ENCODE data around the gene CTDSP2. TPM values are rescaled to one million over a fixed set of nuclear protein-coding genes. Genes with fewer than 3 reads are reported as not detected.

The CTDSP2 gene
- total and polyA plus RNA-seq, 2 of the 8 experiments (the other 6 are each of a cell fraction or from before 2014, with no cell fraction given), result 71.3 to 91.7 TPM

DNA sequence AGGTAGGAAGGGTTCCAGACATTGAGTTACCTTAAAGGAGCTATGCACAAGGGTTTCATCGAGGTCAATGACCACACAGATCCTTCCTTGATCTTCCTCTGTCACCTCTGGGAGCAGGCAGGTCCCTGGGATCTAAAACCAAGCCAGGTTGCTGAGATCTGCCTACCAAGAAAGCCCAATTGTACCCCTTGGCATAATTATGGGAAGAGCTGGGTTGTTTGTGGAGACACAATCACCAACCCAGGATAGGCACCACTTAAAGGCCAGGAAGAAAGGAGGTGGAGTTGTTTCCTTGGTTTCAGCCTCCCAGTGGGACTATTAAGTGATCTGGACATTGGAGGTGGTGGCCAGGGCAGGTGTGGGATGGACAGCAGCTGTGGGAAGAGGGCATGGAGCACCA is 19.6 kb downstream of the CTDSP2 start:
- no peak overlapping the region for H3K27ac ChIP-seq (ENCODE audit: low read depth, low read length)
- no peak overlapping the region for H4K8ac ChIP-seq (ENCODE audit: extremely low read depth, insufficient read depth, low read length)
- no peaks in the 10 kb centered on the region for H3K23me2 ChIP-seq (ENCODE audit: low read depth, low read length)
- H2BK15ac ChIP-seq (ENCODE audit: low read length), result no peak overlapping the region
- CTCF ChIA-PET (ENCODE audit: partially characterized antibody), result interaction anchor here (1.1 to 8.6 kb wide), 4 partner anchors 11 to 76 kb away, joined by 3 to 94 read pairs (median 14); no protein-coding TSS in a partner anchor
- H3K4me3 ChIP-seq (ENCODE audit: extremely low read depth in 1 of 4, insufficient read depth in 2 of 4, low read depth in 3 of 4, low read length in 4 of 4), result no peak overlapping the region
- H3K14ac ChIP-seq (ENCODE audit: insufficient read length), result no peak overlapping the region
- no peak overlapping the region for H3K23ac ChIP-seq (ENCODE audit: insufficient read length)
- TF ChIP-seq, protein P1, sequence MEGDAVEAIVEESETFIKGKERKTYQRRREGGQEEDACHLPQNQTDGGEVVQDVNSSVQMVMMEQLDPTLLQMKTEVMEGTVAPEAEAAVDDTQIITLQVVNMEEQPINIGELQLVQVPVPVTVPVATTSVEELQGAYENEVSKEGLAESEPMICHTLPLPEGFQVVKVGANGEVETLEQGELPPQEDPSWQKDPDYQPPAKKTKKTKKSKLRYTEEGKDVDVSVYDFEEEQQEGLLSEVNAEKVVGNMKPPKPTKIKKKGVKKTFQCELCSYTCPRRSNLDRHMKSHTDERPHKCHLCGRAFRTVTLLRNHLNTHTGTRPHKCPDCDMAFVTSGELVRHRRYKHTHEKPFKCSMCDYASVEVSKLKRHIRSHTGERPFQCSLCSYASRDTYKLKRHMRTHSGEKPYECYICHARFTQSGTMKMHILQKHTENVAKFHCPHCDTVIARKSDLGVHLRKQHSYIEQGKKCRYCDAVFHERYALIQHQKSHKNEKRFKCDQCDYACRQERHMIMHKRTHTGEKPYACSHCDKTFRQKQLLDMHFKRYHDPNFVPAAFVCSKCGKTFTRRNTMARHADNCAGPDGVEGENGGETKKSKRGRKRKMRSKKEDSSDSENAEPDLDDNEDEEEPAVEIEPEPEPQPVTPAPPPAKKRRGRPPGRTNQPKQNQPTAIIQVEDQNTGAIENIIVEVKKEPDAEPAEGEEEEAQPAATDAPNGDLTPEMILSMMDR (IDR thresholded peaks at IDR 0.05; ENCODE audit: control extremely low read depth in 1 of 3, insufficient read depth in 1 of 3, low read depth in 1 of 3, low read length in 3 of 3), result no peak
- TF ChIP-seq TCF12 (IDR thresholded peaks at IDR 0.05; ENCODE audit: low read depth, low read length), result no peak
- TF ChIP-seq POLR2AphosphoS5 (IDR thresholded peaks at IDR 0.05; ENCODE audit: low read depth, low read length), result 0 out of 2 replicates have a peak, but pooled peaks have one; percentile 13
- no peak for TF ChIP-seq CHD1 (IDR thresholded peaks at IDR 0.05; ENCODE audit: low read depth, low read length)
- no peak overlapping the region for H2AFZ ChIP-seq (ENCODE audit: low read length)
- H2AK5ac ChIP-seq (ENCODE audit: low read depth, low read length), result no peak overlapping the region
- H3K9me3 ChIP-seq (ENCODE audit: insufficient read depth in 2 of 2, low read depth in 1 of 2, low read length in 1 of 2), result no peaks in the 10 kb centered on the region
- FAIRE-seq, result no peak
- H3K79me1 ChIP-seq (ENCODE audit: low read depth, low read length), result no peaks in the 10 kb centered on the region
- H3K36me3 ChIP-seq (ENCODE audit: control insufficient read depth in 2 of 4, insufficient read depth in 4 of 4, low read length in 3 of 4), result peaks cover 27 to 74% (median 64%) of the 10 kb centered on the region in 4 experiments
- H3K4me1 ChIP-seq (replicated peaks in 1 of 4; ENCODE audit: control insufficient read depth in 3 of 4, insufficient read depth in 4 of 4, low read length in 3 of 4), result peaks cover 0 to 5% (median 1%) of the 10 kb centered on the region in 4 experiments; a peak in 1 of 7 replicates
- H3K18ac ChIP-seq (ENCODE audit: extremely low read depth, low read length), result no peak overlapping the region
- H4K20me1 ChIP-seq (replicated peaks in 1 of 2; ENCODE audit: control insufficient read depth in 1 of 2, insufficient read depth in 2 of 2, low read length in 2 of 2), result peaks cover 19 to 26% of the 10 kb centered on the region in 2 experiments
- peaks cover 0 to 25% of the 10 kb centered on the region in 2 experiments; a peak in 3 of 4 replicates for H3K79me2 ChIP-seq (ENCODE audit: control insufficient read depth in 1 of 2, insufficient read depth in 2 of 2, low read length in 2 of 2)
- no peak overlapping the region for H2BK12ac ChIP-seq (ENCODE audit: low read depth, low read length)
- no peak overlapping the region for H4K91ac ChIP-seq (replicated peaks; ENCODE audit: insufficient read length, low read length)
- H3K9ac ChIP-seq (replicated peaks in 1 of 4; ENCODE audit: extremely low read depth in 1 of 4, low read depth in 3 of 4, low read length in 3 of 4), result no peak overlapping the region
- POLR2A ChIA-PET (ENCODE audit: partially characterized antibody), result interaction anchor here (0.9 to 3.9 kb wide), 5 partner anchors 10 to 19 kb away, joined by 3 to 17 read pairs (median 3); no protein-coding TSS in a partner anchor
- no peaks in the 10 kb centered on the region for H3K27me3 ChIP-seq (replicated peaks in 1 of 4; ENCODE audit: control insufficient read depth in 3 of 4, extremely low read depth in 1 of 4, insufficient read depth in 3 of 4, low read length in 3 of 4)
- WGBS, 2 experiments (ENCODE audit: extremely low coverage in 1 of 2, insufficient coverage in 1 of 2, insufficient read length in 1 of 2, insufficient replicate concordance in 2 of 2, low coverage in 1 of 2, low lambda C conversion rate in 2 of 2, missing lambda C conversion rate in 1 of 2), result 100% methylated on average over 1 of the region's 1 CpG; no CpG with 5 or more reads in 1 of the 2 experiments
- H3K4ac ChIP-seq (replicated peaks; ENCODE audit: insufficient read length, low read depth, low read length), result no peak overlapping the region
- DNase-seq (ENCODE audit: low read depth in 1 of 2, low spot score in 2 of 2), result no peak
- no peak overlapping the region for H2BK120ac ChIP-seq (replicated peaks; ENCODE audit: low read depth, low read length)
- no peak overlapping the region for H4K5ac ChIP-seq (ENCODE audit: insufficient read length, low read depth, low read length)
- no peak overlapping the region for H2BK20ac ChIP-seq (ENCODE audit: low read length)
- no peak overlapping the region for H3K56ac ChIP-seq (replicated peaks; ENCODE audit: insufficient read length, low read depth, low read length)
- no peak overlapping the region for H2BK5ac ChIP-seq (ENCODE audit: low read depth, low read length)
- H3K4me2 ChIP-seq (ENCODE audit: insufficient read depth in 1 of 2, low read depth in 2 of 2, low read length in 2 of 2), result no peak overlapping the region

All from H1 (cell line).